Naive thymus-derived CD4-positive, alpha-beta T cell (primary cell): ENCODE results near the gene HLTF. TPM values are rescaled to one million over a fixed set of nuclear protein-coding genes. Genes with fewer than 3 reads are reported as not detected.

ENCODE experiments used
- ATAC-seq: fragments of 150-1000 bp; cut with Tn5 transposase; 2 replicates; pipeline ENCODE4 v1.10.0; 2021; ENCODE audit warnings: mild to moderate bottlenecking, moderate library complexity
- CTCF ChIA-PET: fragments of 350-600 bp; sonication (Branson Sonifier 250); formaldehyde crosslinking; loops from one replicate; lab custom pipeline; 2021; ENCODE audit warnings: antibody characterized with exemption; lab: Charles Lee
- POLR2A ChIA-PET: fragments of 350-600 bp; sonication (Branson Sonifier 250); formaldehyde crosslinking; loops from one replicate; lab custom pipeline; 2021; ENCODE audit warnings: antibody characterized with exemption, inconsistent platforms; lab: Charles Lee
- DNase-seq, 9 donors: peaks; one replicate each; pipeline versions ENCODE4 v3.0.0 to v3.0.0-alpha.2; 2020 to 2022; ENCODE audit warnings: mixed read lengths in 1 of 9
- H3K27ac ChIP-seq: one replicate; pipeline ENCODE4 v1.7.0; 2013; ENCODE audit warnings: mild to moderate bottlenecking, low read depth, low read length, moderate library complexity
- H3K27me3 ChIP-seq, 2 donors: one replicate each; pipeline ENCODE4 v1.7.0; 2013; ENCODE audit warnings: low read length in 2 of 2, mild to moderate bottlenecking in 2 of 2, moderate library complexity in 2 of 2; ENCODE audit not compliant: control insufficient read depth in 2 of 2, insufficient read depth in 2 of 2
- H3K36me3 ChIP-seq, 3 experiments: 1 replicate in 2 of 3; 2 replicates in 1 of 3; pipeline ENCODE4 v1.7.0; 2013; ENCODE audit warnings: low read length in 3 of 3, mild to moderate bottlenecking in 3 of 3, moderate library complexity in 1 of 3; ENCODE audit not compliant: insufficient read depth in 3 of 3, control insufficient read depth in 2 of 3
- H3K4me1 ChIP-seq, 2 donors: one replicate each; pipeline ENCODE4 v1.7.0; 2013; ENCODE audit warnings: low read length in 2 of 2, mild to moderate bottlenecking in 2 of 2, moderate library complexity in 1 of 2; ENCODE audit not compliant: control insufficient read depth in 2 of 2, insufficient read depth in 2 of 2
- H3K4me3 ChIP-seq: 2 replicates; pipeline ENCODE4 v1.7.0; 2013; ENCODE audit warnings: mild to moderate bottlenecking, low read length
- H3K9me3 ChIP-seq, 3 experiments: 1 replicate in 2 of 3; 2 replicates in 1 of 3; pipeline ENCODE4 v1.7.0; 2013; ENCODE audit warnings: low read length in 3 of 3; ENCODE audit not compliant: control insufficient read depth in 2 of 3
- H3K27ac Mint-ChIP-seq, 9 donors: one replicate each; pipeline ENCODE4 v1.8.0; 2020 to 2022; ENCODE audit warnings: mixed read lengths in 9 of 9, mild to moderate bottlenecking in 8 of 9, moderate library complexity in 5 of 9, inconsistent platforms in 2 of 9
- H3K27me3 Mint-ChIP-seq, 5 donors: one replicate each; pipeline ENCODE4 v1.8.0; 2021 to 2022; ENCODE audit warnings: mixed read lengths in 5 of 5, mild to moderate bottlenecking in 1 of 5
- H3K36me3 Mint-ChIP-seq, 5 donors: one replicate each; pipeline ENCODE4 v1.8.0; 2020 to 2022; ENCODE audit warnings: mixed read lengths in 5 of 5, mild to moderate bottlenecking in 3 of 5, inconsistent platforms in 1 of 5
- H3K4me1 Mint-ChIP-seq, 7 donors: one replicate each; pipeline ENCODE4 v1.8.0; 2020 to 2022; ENCODE audit warnings: mixed read lengths in 7 of 7, mild to moderate bottlenecking in 3 of 7, inconsistent platforms in 1 of 7
- H3K4me3 Mint-ChIP-seq, 10 donors: one replicate each; pipeline ENCODE4 v1.8.0; 2020 to 2022; ENCODE audit warnings: mild to moderate bottlenecking in 10 of 10, mixed read lengths in 10 of 10, moderate library complexity in 6 of 10, inconsistent platforms in 2 of 10
- H3K9me3 Mint-ChIP-seq, 11 donors: one replicate each; pipeline ENCODE4 v1.8.0; 2020 to 2022; ENCODE audit warnings: mixed read lengths in 11 of 11, mild to moderate bottlenecking in 4 of 11, inconsistent platforms in 1 of 11, moderate library complexity in 1 of 11
- intact Hi-C, 2 donors: fragments of 100-400 bp; cut with micrococcal nuclease; formaldehyde crosslinking; loops; one replicate each; pipeline ENCODE4 v1.15.1; 2023
- polyA plus RNA-seq, 2 donors: library from polyadenylated mRNA; unstranded; fragments of 300-500 nt; fragmentation: Illumina TruSeq; gene quantifications; one replicate each; pipeline ENCODE4 v1.2.3, GENCODE V29; 2021
- total RNA-seq, 6 experiments: library from RNA in 5 of 6; stranded (reverse) in 5 of 6; gene quantifications; 1 replicate in 5 of 6; 2 replicates in 1 of 6; pipeline ENCODE4 v1.2.3 and lab custom pipeline; 2021 to 2026

Gene HLTF
- total and polyA plus RNA-seq, 7 experiments from 2014 or later: 9.1 to 26.5 (median 18.5) TPM

DNA sequence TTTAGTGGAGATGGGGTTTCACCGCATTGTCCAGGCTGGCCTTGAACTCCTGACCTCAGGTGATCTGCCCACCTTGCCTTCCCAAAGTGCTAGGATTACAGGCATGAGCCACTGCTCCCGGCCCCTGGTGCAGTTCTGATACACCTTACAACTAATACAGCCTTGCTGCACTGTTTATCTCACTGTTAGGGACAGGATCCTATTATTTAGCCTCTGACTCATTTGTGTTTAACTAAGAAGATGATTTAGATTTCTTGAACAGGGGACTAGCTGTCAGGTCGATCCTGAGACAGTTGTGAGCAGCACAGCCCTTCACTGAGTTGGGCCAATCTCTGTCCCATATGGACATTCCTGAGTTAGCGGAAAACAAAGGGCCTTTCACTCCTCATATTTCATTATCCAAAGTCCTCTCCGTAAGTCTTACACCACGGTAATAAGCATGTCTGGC lies 75.8 kb downstream of the HLTF start:
- Mint-ChIP-seq H3K27ac (peak overlapping the region in 1 of 9 donors; percentile 56), H3K36me3 (peaks cover 24 to 63% (median 43%) of the 10 kb centered on the region in 5 donors), H3K27me3 (no peaks in the 10 kb centered on the region), H3K9me3 (no peaks in the 10 kb centered on the region), H3K4me3 (no peak overlapping the region), H3K4me1 (peaks cover 5 to 37% (median 8%) of the 10 kb centered on the region in 7 donors)
- Histone ChIP-seq H3K36me3 (peaks cover 0 to 45% (median 9%) of the 10 kb centered on the region in 3 experiments), H3K9me3 (no peaks in the 10 kb centered on the region), H3K27ac (no peak overlapping the region), H3K4me3 (no peak overlapping the region), H3K27me3 (no peaks in the 10 kb centered on the region), H3K4me1 (peaks cover 0 to 36% of the 10 kb centered on the region in 2 donors)
- CTCF ChIA-PET: no interaction called here
- ATAC-seq (no peak), DNase-seq (no peak)
- intact Hi-C loops: no loop called here
- POLR2A ChIA-PET: no interaction called here

DNA sequence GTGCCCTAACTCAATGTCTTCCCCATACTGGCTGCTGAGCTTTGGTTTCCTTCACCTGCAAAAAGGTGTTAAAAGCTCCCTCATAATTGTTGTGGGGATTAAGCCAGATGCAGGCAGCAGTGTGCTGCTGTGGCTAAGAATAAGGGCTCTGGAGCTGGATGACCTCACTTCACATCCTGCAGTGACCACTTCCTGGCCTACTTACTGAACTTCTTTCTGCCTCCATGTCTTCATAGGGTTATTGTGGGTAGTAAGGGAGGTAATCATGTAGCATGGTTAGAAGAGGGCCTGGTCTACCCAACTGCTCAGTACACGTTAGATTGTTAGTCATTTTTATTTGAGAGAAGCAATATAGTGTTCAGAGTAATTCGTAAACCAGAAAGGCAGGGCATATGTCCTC lies 76.6 kb downstream of the HLTF start:
- intact Hi-C loops: loop anchor here in 1 of 2 donors (1.0 kb wide), 1 partner anchor 18 kb away; the partner anchor contains the start of gene GYG1
- POLR2A ChIA-PET: no interaction called here

DNA sequence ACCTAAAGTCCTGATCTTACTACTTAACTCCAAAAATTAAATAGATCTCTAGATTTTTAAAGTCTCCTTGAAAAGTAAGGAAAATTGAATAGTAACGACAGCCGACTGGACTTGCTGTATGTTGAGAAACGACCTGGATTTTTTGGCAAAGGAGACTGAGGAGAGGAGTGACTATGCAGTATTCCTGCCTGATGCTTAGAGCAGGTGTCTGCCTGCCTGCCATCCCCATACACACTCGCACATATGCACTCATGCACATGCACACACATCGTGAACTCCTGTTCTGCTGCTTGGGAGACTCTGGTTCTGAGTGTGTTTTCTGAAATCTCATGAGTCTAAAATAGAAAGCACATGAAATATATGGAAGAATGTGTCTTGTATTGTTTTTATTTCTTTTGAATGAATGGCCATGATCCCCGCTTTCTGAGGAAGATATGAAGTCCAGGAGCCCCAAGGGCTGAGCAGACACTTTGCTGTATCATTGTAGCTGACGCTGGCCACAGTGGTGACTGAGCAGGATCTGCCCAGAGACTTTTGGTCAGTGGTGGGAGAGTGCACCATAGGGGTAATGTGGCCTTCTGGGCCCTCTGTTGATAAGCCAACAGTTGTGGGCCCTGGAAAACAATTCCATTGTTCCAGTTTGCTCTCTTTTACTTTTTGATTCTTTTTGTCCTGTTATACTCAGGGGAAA lies 78.6 kb downstream of the HLTF start:
- no peaks in the 10 kb centered on the region for H3K27me3 ChIP-seq
- peaks cover 0 to 38% (median 4%) of the 10 kb centered on the region in 3 experiments for H3K36me3 ChIP-seq
- Mint-ChIP-seq H3K4me1 (peaks cover 0 to 43% (median 0%) of the 10 kb centered on the region in 7 donors), H3K36me3 (peaks cover 11 to 51% (median 28%) of the 10 kb centered on the region in 5 donors), H3K4me3 (no peak overlapping the region), H3K27ac (peak overlapping the region in 2 of 9 donors; percentile 4 to 7), H3K27me3 (no peaks in the 10 kb centered on the region), H3K9me3 (no peaks in the 10 kb centered on the region)
- no peaks in the 10 kb centered on the region for H3K9me3 ChIP-seq
- no peak for ATAC-seq
- ChIA-PET CTCF (no interaction called here), POLR2A (no interaction called here)
- H3K4me3 ChIP-seq: no peak overlapping the region
- DNase-seq: no peak
- no peak overlapping the region for H3K27ac ChIP-seq
- intact Hi-C loops: no loop called here
- H3K4me1 ChIP-seq: peaks cover 0 to 51% of the 10 kb centered on the region in 2 donors

More for the DNA sequence above, 76.6 kb downstream of the HLTF start:
- Mint-ChIP-seq H3K9me3 (no peaks in the 10 kb centered on the region), H3K4me3 (peak overlapping the region in 1 of 10 donors; percentile 47), H3K27ac (peak overlapping the region in 2 of 9 donors; percentile 25 to 56), H3K36me3 (peaks cover 16 to 55% (median 37%) of the 10 kb centered on the region in 5 donors), H3K27me3 (no peaks in the 10 kb centered on the region), H3K4me1 (peaks cover 0 to 34% (median 4%) of the 10 kb centered on the region in 7 donors)
- Histone ChIP-seq H3K27ac (no peak overlapping the region), H3K27me3 (no peaks in the 10 kb centered on the region), H3K4me3 (no peak overlapping the region), H3K36me3 (peaks cover 0 to 45% (median 4%) of the 10 kb centered on the region in 3 experiments), H3K4me1 (peaks cover 0 to 37% of the 10 kb centered on the region in 2 donors), H3K9me3 (no peaks in the 10 kb centered on the region)
- peak; percentile 91 for ATAC-seq
- CTCF ChIA-PET: interaction anchor here (0.7 kb wide), 1 partner anchor 43 kb away, joined by 3 read pairs; no protein-coding TSS in a partner anchor
- no peak for DNase-seq

DNA sequence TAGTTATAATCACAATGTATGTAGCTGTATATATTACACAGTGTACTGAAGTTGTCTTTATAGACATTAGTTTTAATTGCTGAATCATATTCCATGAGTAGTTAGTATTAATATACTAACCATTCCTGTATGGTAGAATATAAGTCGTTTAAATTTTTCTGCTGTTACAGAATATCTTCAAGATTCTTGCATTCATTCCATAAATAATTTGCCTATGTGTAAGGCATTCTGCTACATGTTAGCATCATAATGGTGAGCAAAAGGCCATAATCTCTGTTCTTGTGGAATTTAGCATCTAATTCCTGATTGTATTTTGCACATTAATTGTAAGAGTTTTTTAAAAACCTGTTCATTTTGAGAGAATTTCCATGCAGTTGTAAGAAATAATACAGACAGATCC lies 80.9 kb downstream of the HLTF start:
- Mint-ChIP-seq H3K27ac (no peak overlapping the region), H3K4me3 (no peak overlapping the region), H3K9me3 (no peaks in the 10 kb centered on the region), H3K4me1 (peaks cover 0 to 41% (median 0%) of the 10 kb centered on the region in 7 donors), H3K36me3 (peaks cover 15 to 46% (median 26%) of the 10 kb centered on the region in 5 donors), H3K27me3 (no peaks in the 10 kb centered on the region)
- Histone ChIP-seq H3K27ac (no peak overlapping the region), H3K27me3 (no peaks in the 10 kb centered on the region), H3K4me1 (peaks cover 0 to 37% of the 10 kb centered on the region in 2 donors), H3K36me3 (peaks cover 0 to 24% (median 0%) of the 10 kb centered on the region in 3 experiments), H3K4me3 (no peak overlapping the region), H3K9me3 (no peaks in the 10 kb centered on the region)
- POLR2A ChIA-PET: no interaction called here
- DNase-seq (no peak), ATAC-seq (no peak)
- intact Hi-C loops: no loop called here
- CTCF ChIA-PET: no interaction called here

DNA sequence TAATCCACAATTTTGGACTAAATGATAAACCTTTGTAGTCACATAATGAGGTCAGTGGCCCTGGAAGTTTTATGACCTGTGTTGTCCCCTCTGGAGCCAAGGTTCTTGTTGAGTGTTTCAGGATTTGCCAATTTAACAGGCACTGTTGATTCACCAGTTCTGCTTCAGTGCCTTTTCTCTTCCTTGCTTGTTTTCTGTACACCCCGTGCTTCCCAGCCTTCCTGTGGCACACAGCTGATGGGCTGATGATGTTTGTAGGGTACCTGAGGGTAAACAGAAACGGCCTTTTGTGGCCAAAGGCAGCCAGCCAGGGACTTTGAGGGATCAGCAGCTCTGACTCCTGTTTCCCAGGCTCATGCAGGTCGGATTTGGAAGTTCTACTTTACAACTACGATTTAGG lies 81.7 kb downstream of the HLTF start:
- H3K27me3 ChIP-seq: no peaks in the 10 kb centered on the region
- no peak overlapping the region for H3K27ac ChIP-seq
- no peaks in the 10 kb centered on the region for H3K9me3 ChIP-seq
- H3K4me1 ChIP-seq: peaks cover 0 to 36% of the 10 kb centered on the region in 2 donors
- H3K4me1 Mint-ChIP-seq: peaks cover 0 to 44% (median 5%) of the 10 kb centered on the region in 7 donors
- ChIA-PET CTCF (no interaction called here), POLR2A (interaction anchor here (0.6 kb wide), 1 partner anchor 835 kb away, joined by 3 read pairs; no protein-coding TSS in a partner anchor)
- DNase-seq: no peak
- no peak overlapping the region for H3K4me3 ChIP-seq
- H3K27ac Mint-ChIP-seq: no peak overlapping the region
- H3K4me3 Mint-ChIP-seq: no peak overlapping the region
- H3K36me3 ChIP-seq: peaks cover 0 to 20% (median 0%) of the 10 kb centered on the region in 3 experiments
- H3K9me3 Mint-ChIP-seq: no peaks in the 10 kb centered on the region
- intact Hi-C loops: no loop called here
- H3K27me3 Mint-ChIP-seq: no peaks in the 10 kb centered on the region
- peaks cover 15 to 49% (median 29%) of the 10 kb centered on the region in 5 donors for H3K36me3 Mint-ChIP-seq
- ATAC-seq: no peak

DNA sequence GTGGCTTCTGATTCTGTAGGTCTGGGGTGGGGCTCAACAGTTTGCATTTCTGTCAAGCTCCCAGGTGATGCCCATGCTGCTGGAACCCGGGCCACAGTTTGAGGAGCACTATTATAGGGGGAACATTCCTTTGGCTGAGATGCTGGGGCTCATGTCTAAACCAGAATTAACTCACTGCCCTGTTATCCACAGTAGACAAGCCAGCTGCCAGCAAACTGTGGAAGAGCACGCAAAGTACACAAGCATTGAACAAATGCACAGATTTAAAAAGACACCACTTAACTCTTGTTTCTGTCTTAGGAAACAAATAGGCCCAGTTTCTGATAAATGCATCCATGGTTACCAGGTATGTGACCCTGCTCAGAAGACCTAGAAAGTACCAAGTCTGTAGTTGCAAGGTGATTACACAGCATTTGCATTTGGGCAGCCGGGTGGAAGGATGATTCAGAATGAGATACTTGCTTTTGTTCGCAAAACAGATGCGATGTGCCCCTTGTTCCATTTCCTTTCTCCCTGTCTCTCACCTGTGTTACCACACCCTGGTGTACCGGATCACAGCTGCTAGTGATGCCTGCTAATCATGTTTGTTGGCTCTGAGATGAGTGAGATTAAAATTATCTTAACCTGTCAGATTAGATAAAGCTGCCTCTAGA lies 82.6 kb downstream of the HLTF start:
- intact Hi-C loops: no loop called here
- Histone ChIP-seq H3K27ac (no peak overlapping the region), H3K9me3 (no peaks in the 10 kb centered on the region), H3K27me3 (no peaks in the 10 kb centered on the region), H3K36me3 (peaks cover 0 to 13% (median 0%) of the 10 kb centered on the region in 3 experiments), H3K4me1 (peaks cover 0 to 32% of the 10 kb centered on the region in 2 donors), H3K4me3 (no peak overlapping the region)
- no peak overlapping the region for H3K4me3 Mint-ChIP-seq
- peaks cover 5 to 44% (median 10%) of the 10 kb centered on the region in 7 donors for H3K4me1 Mint-ChIP-seq
- DNase-seq (no peak), ATAC-seq (peak; percentile 24)
- POLR2A ChIA-PET: no interaction called here
- H3K27me3 Mint-ChIP-seq: no peaks in the 10 kb centered on the region
- CTCF ChIA-PET: no interaction called here
- H3K36me3 Mint-ChIP-seq: peaks cover 15 to 43% (median 30%) of the 10 kb centered on the region in 5 donors
- H3K9me3 Mint-ChIP-seq: no peaks in the 10 kb centered on the region
- peak overlapping the region in 1 of 9 donors; percentile 49 for H3K27ac Mint-ChIP-seq
